Keratinocyte (primary cell): ENCODE measurements around the gene DHTKD1. TPM values are rescaled to one million over a fixed set of nuclear protein-coding genes. Genes with fewer than 3 reads are reported as not detected.
"Not testable (repeated sequence)": the region's sequence is repeated elsewhere in the genome, so short reads cannot be mapped to it uniquely, and the experiment has no call there.

ENCODE experiments used
- DNase-seq: peaks from one replicate; pipeline ENCODE4 v3.0.0-alpha.2; 2011; ENCODE audit warnings: low read depth, missing footprints, low spot score
- FAIRE-seq: peaks from 2 replicates; lab custom pipeline; 2011; peaks lifted over from hg19 to GRCh38; lab: Jason Lieb, UNC
- H2AFZ ChIP-seq: 2 replicates; pipeline ENCODE4 v1.6.0; 2012; ENCODE audit warnings: low read length, control low read depth, inconsistent platforms; ENCODE audit not compliant: control insufficient read depth
- H3K27ac ChIP-seq: 2 replicates; pipeline ENCODE4 v1.5.1; 2011; ENCODE audit warnings: low read length; ENCODE audit not compliant: control insufficient read depth, insufficient read depth
- H3K27me3 ChIP-seq: 3 replicates; pipeline ENCODE4 v1.6.0; 2011; ENCODE audit warnings: low read length; ENCODE audit not compliant: control insufficient read depth, insufficient read depth; ENCODE audit errors: extremely low read depth
- H3K36me3 ChIP-seq, 2 experiments: 2 replicates in 1 of 2; 3 replicates in 1 of 2; pipeline ENCODE4 v1.5.1; 2011; ENCODE audit warnings: low read length in 2 of 2, mild to moderate bottlenecking in 1 of 2; ENCODE audit not compliant: control insufficient read depth in 2 of 2, insufficient read depth in 2 of 2; ENCODE audit errors: extremely low read depth in 1 of 2
- H3K4me1 ChIP-seq: 3 replicates; pipeline ENCODE4 v1.5.1; 2011; ENCODE audit warnings: low read length; ENCODE audit not compliant: control insufficient read depth, insufficient read depth; ENCODE audit errors: extremely low read depth
- H3K4me2 ChIP-seq: 3 replicates; pipeline ENCODE4 v1.6.0; 2011; ENCODE audit warnings: low read depth, low read length; ENCODE audit not compliant: control insufficient read depth, insufficient read depth; ENCODE audit errors: extremely low read depth
- H3K4me3 ChIP-seq, 3 experiments: fragments of 200-600 bp in 1 of 3; sonication (generic) in 1 of 3; 2 replicates in 2 of 3; 3 replicates in 1 of 3; pipeline ENCODE4 v1.5.1; 2011 to 2016; ENCODE audit warnings: low read length in 3 of 3, mild to moderate bottlenecking in 3 of 3, control low read depth in 2 of 3, inconsistent platforms in 1 of 3, low read depth in 1 of 3, mixed read lengths in 1 of 3, mixed run types in 1 of 3, moderate library complexity in 1 of 3; ENCODE audit not compliant: control insufficient read depth in 2 of 3, insufficient read depth in 2 of 3; ENCODE audit errors: extremely low read depth in 1 of 3
- H3K79me2 ChIP-seq: 2 replicates; pipeline ENCODE4 v1.6.0; 2012; ENCODE audit warnings: low read length; ENCODE audit not compliant: control insufficient read depth, insufficient read depth
- H3K9ac ChIP-seq: 3 replicates; pipeline ENCODE4 v1.6.0; 2011; ENCODE audit warnings: low read length; ENCODE audit not compliant: control insufficient read depth, insufficient read depth; ENCODE audit errors: extremely low read depth
- H3K9me1 ChIP-seq: 3 replicates; pipeline ENCODE4 v1.6.0; 2011; ENCODE audit warnings: low read length; ENCODE audit not compliant: control insufficient read depth, insufficient read depth; ENCODE audit errors: extremely low read depth
- H3K9me3 ChIP-seq: 2 replicates; pipeline ENCODE4 v1.5.1; 2012; ENCODE audit warnings: low read depth, low read length; ENCODE audit not compliant: control insufficient read depth
- H4K20me1 ChIP-seq: 3 replicates; pipeline ENCODE4 v1.6.0; 2011; ENCODE audit warnings: low read length; ENCODE audit not compliant: control insufficient read depth, insufficient read depth; ENCODE audit errors: extremely low read depth
- CTCF ChIP-seq, 3 experiments: IDR thresholded peaks in 1 of 3; conservative IDR thresholded peaks in 1 of 3; optimal IDR thresholded peaks in 1 of 3; 2 replicates in 2 of 3; 3 replicates in 1 of 3; pipeline versions ENCODE3 to v1.5.1; 2011; ENCODE audit warnings: low read length in 3 of 3, mild to moderate bottlenecking in 3 of 3, moderate library complexity in 2 of 3, control low read depth in 1 of 3, inconsistent platforms in 1 of 3; ENCODE audit not compliant: insufficient read depth in 2 of 3; ENCODE audit errors: extremely low read depth in 1 of 3
- EZH2 ChIP-seq: IDR thresholded peaks from one replicate; pipeline ENCODE4 v1.6.1; 2012; ENCODE audit warnings: inconsistent platforms, mild to moderate bottlenecking, low read length, moderate library complexity
- dilution Hi-C: fragments of 300-500 bp; cut with MboI; formaldehyde crosslinking; loops from one replicate; pipeline ENCODE4 v1.7.0; 2020; ENCODE audit warnings: low sequenced_read_pairs; ENCODE audit not compliant: extremely low pct_ligation_motif_present
- polyA plus RNA-seq, 5 experiments: library from polyadenylated mRNA; depleted of rRNA in 3 of 5; stranded (reverse) in 3 of 5; stranded (forward) in 1 of 5; unstranded in 1 of 5; fragments of >200 nt; gene quantifications; 1 replicate in 1 of 5; 2 replicates in 3 of 5; 3 replicates in 1 of 5; pipeline versions ENCODE4 v1.2.1 to v1.2.3, GENCODE V29; 2011 to 2012; ENCODE audit warnings: missing spikeins in 2 of 5, low read depth in 1 of 5, low replicate concordance in 1 of 5

The DHTKD1 gene
- polyA plus RNA-seq, 1 donor (not counting 4 experiments of a cell fraction or from before 2014, with no cell fraction given) = 12.8 TPM

- dilution Hi-C loops = no loop called here
- no peak overlapping the region for H3K9ac ChIP-seq
- no peaks in the 10 kb centered on the region for H3K79me2 ChIP-seq
- TF ChIP-seq EZH2 (no peak), CTCF (optimal IDR thresholded peaks at IDR 0.05 in 1 of 3, IDR thresholded peaks at IDR 0.05 in 1 of 3, conservative IDR thresholded peaks at IDR 0.05 in 1 of 3; ENCODE audit: extremely low read depth in 1 of 3, insufficient read depth in 2 of 3, low read length in 3 of 3) (no peak)
- H3K36me3 ChIP-seq = peaks cover 6 to 19% of the 10 kb centered on the region in 2 experiments
- no peaks in the 10 kb centered on the region for H3K9me1 ChIP-seq
- H3K4me2 ChIP-seq = no peak overlapping the region
- H4K20me1 ChIP-seq = no peaks in the 10 kb centered on the region
- no peak for FAIRE-seq
- no peak overlapping the region for H3K4me3 ChIP-seq
- no peak overlapping the region for H3K27ac ChIP-seq
- no peaks in the 10 kb centered on the region for H3K9me3 ChIP-seq
- H3K4me1 ChIP-seq = no peaks in the 10 kb centered on the region
- no peak for DNase-seq
- H3K27me3 ChIP-seq = no peaks in the 10 kb centered on the region
- no peak overlapping the region for H2AFZ ChIP-seq
Measured at GRCh38 chr10:12088919-12089318, 20.2 kb downstream of the DHTKD1 start.

DNA sequence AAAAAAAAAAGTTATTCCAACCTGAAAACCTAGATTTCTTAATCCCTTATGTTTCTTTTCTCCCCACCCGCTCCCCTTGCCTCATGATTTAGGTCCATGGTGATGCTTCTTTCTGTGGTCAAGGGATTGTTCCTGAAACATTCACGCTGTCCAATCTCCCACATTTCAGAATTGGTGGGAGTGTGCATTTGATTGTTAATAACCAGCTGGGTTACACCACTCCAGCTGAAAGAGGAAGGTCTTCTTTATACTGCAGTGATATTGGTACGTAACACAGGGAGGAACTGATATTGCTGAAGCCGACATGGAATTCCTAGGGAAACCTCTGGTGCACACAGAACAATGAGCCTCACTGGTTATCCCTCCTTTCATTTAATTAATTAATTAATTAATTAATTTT is 22.7 kb downstream of the DHTKD1 start:
- Histone ChIP-seq H3K36me3 (peaks cover 6 to 21% of the 10 kb centered on the region in 2 experiments), H3K27ac (no peak overlapping the region), H3K4me3 (no peak overlapping the region), H4K20me1 (no peaks in the 10 kb centered on the region), H3K4me1 (no peaks in the 10 kb centered on the region), H3K9ac (no peak overlapping the region), H2AFZ (no peak overlapping the region), H3K9me1 (no peaks in the 10 kb centered on the region), H3K9me3 (no peaks in the 10 kb centered on the region), H3K27me3 (no peaks in the 10 kb centered on the region), H3K79me2 (no peaks in the 10 kb centered on the region), H3K4me2 (no peak overlapping the region)
- no peak for TF ChIP-seq EZH2
- TF ChIP-seq CTCF (optimal IDR thresholded peaks at IDR 0.05 in 1 of 3, IDR thresholded peaks at IDR 0.05 in 1 of 3, conservative IDR thresholded peaks at IDR 0.05 in 1 of 3; ENCODE audit: extremely low read depth in 1 of 3, insufficient read depth in 2 of 3, low read length in 3 of 3) = no peak
- no peak for DNase-seq
- FAIRE-seq = no peak
- dilution Hi-C loops = no loop called here

GRCh38 chr10:12097361-12097760 is 28.6 kb downstream of the DHTKD1 start:
- H3K9ac ChIP-seq, H3K27me3 ChIP-seq, DNase-seq, H3K79me2 ChIP-seq, H4K20me1 ChIP-seq, H3K9me1 ChIP-seq, H2AFZ ChIP-seq, H3K27ac ChIP-seq, H3K4me2 ChIP-seq, H3K4me1 ChIP-seq, FAIRE-seq, dilution Hi-C loops, H3K9me3 ChIP-seq, H3K4me3 ChIP-seq: not testable (repeated sequence)
- H3K36me3 ChIP-seq = peaks cover 4 to 19% of the 10 kb centered on the region in 2 experiments
